HepG2 (cell line): ENCODE measurements around the gene CPNE4. TPM values are rescaled to one million over a fixed set of nuclear protein-coding genes. Genes with fewer than 3 reads are reported as not detected.

Source experiments
- ATAC-seq: fragments of 200-7000 bp; cut with Tn5 transposase; 3 replicates; pipeline ENCODE4 v1.9.1; 2020; ENCODE audit warnings: mild to moderate bottlenecking, moderate library complexity
- BruUV-seq: library from RNA; stranded (reverse); fragments of 400-500 nt; replicated peaks from 2 replicates; lab custom pipeline; 2021; lab: Mats Ljungman, UMichigan
- CTCF ChIA-PET: fragments of 300-600 bp; formaldehyde crosslinking; extraction: SDS; loops from one replicate; lab custom pipeline; 2021; ENCODE audit warnings: low total read pairs, inconsistent platforms, low intra/inter-chr PET ratio; lab: Yijun Ruan, JAX
- POLR2A ChIA-PET: fragments of 350-600 bp; sonication (Branson Sonifier 250); formaldehyde crosslinking; loops from one replicate; lab custom pipeline; 2020; ENCODE audit warnings: antibody characterized with exemption, inconsistent platforms; lab: Yijun Ruan, JAX
- DNase-seq: peaks from one replicate; pipeline ENCODE4 v3.0.0-alpha.2; 2015; ENCODE audit warnings: low spot score
- FAIRE-seq: peaks from 3 replicates; lab custom pipeline; 2011; peaks lifted over from hg19 to GRCh38; lab: Jason Lieb, UNC
- H2AFZ ChIP-seq: one replicate; pipeline ENCODE4 v1.6.1; 2011; ENCODE audit warnings: low read length, inconsistent platforms
- H3K27ac ChIP-seq: fragments of 300-600 bp; 3 replicates; pipeline ENCODE4 v1.8.0; 2011; ENCODE audit warnings: mixed run types, mild to moderate bottlenecking, mixed read lengths, low read length, inconsistent platforms; ENCODE audit not compliant: insufficient read depth; ENCODE audit errors: extremely low read length
- H3K27me3 ChIP-seq, 2 experiments: fragments of 200-600 bp in 1 of 2; 2 replicates in 1 of 2; 3 replicates in 1 of 2; pipeline versions ENCODE4 v1.6.0 to v1.8.0; 2011; ENCODE audit warnings: low read length in 2 of 2, mild to moderate bottlenecking in 2 of 2, moderate library complexity in 2 of 2, inconsistent platforms in 1 of 2; ENCODE audit not compliant: insufficient read depth in 2 of 2, control insufficient read depth in 1 of 2
- H3K36me3 ChIP-seq, 2 experiments: fragments of 200-600 bp in 1 of 2; replicated peaks in 1 of 2; 2 replicates in 1 of 2; 3 replicates in 1 of 2; pipeline versions ENCODE4 v1.5.1 to v1.8.0; 2011; ENCODE audit warnings: low read length in 2 of 2, inconsistent platforms in 1 of 2; ENCODE audit not compliant: insufficient read depth in 2 of 2, control insufficient read depth in 1 of 2
- H3K4me1 ChIP-seq: 2 replicates; pipeline ENCODE4 v1.5.1; 2012; ENCODE audit warnings: low read length, inconsistent platforms; ENCODE audit not compliant: insufficient read depth
- H3K4me2 ChIP-seq: 2 replicates; pipeline ENCODE4 v1.6.0; 2011; ENCODE audit warnings: low read depth, low read length, inconsistent platforms
- H3K4me3 ChIP-seq, 3 experiments: fragments of 200-600 bp in 1 of 3; sonication (generic), shearing (Covaris generic) in 1 of 3; replicated peaks in 1 of 3; 2 replicates each; pipeline ENCODE4 v1.5.1; 2011 to 2016; ENCODE audit warnings: low read length in 3 of 3, inconsistent platforms in 2 of 3, low read depth in 2 of 3, mild to moderate bottlenecking in 2 of 3, control low read depth in 1 of 3, mixed read lengths in 1 of 3; ENCODE audit not compliant: insufficient read depth in 1 of 3
- H3K79me2 ChIP-seq: one replicate; pipeline ENCODE4 v1.6.1; 2011; ENCODE audit warnings: low read length, inconsistent platforms; ENCODE audit not compliant: insufficient read depth
- H3K9ac ChIP-seq: 2 replicates; pipeline ENCODE4 v1.6.0; 2011; ENCODE audit warnings: mild to moderate bottlenecking, low read depth, low read length, inconsistent platforms; ENCODE audit not compliant: insufficient read depth
- H3K9me3 ChIP-seq: 2 replicates; pipeline ENCODE4 v1.5.1; 2012; ENCODE audit warnings: mild to moderate bottlenecking, low read length
- H4K20me1 ChIP-seq: 2 replicates; pipeline ENCODE4 v1.6.0; 2011; ENCODE audit warnings: inconsistent platforms, mild to moderate bottlenecking, low read length, moderate library complexity; ENCODE audit not compliant: insufficient read depth
- ZNF3 ChIP-seq: IDR thresholded peaks from 2 replicates; pipeline ENCODE4 v1.7.0; 2017; ENCODE audit warnings: inconsistent platforms
- WGBS: methylation state at CpG from one replicate; pipeline ENCODE4 v1.1.6; 2017; ENCODE audit warnings: low lambda C conversion rate; 5-methylcytosine and 5-hydroxymethylcytosine counted together
- in situ Hi-C: cut with HindIII; loops from 2 replicates; pipeline ENCODE4 v1.10.0; 2017; ENCODE audit warnings: low pct_unique_long_range_greater_than_20kb; ENCODE audit not compliant: extremely low pct_ligation_motif_present
- intact Hi-C: fragments of 100-400 bp; cut with micrococcal nuclease; formaldehyde crosslinking; loops from one replicate; pipeline ENCODE4 v1.10.0; 2022; ENCODE audit not compliant: unreplicated experiment
- polyA plus RNA-seq, 8 experiments: library from polyadenylated mRNA; depleted of rRNA in 3 of 8; stranded (reverse) in 7 of 8; unstranded in 1 of 8; fragments of >200 nt; fragmentation: Illumina TruSeq in 4 of 8; extraction: Trizol in 4 of 8; gene quantifications; 2 replicates each; pipeline versions ENCODE4 v1.2.1 to v1.2.3, GENCODE V29; 2011 to 2016; ENCODE audit warnings: low read depth in 4 of 8, missing spikeins in 1 of 8, mixed read lengths in 1 of 8; ENCODE audit not compliant: insufficient read depth in 1 of 8
- total RNA-seq, 5 experiments: library from RNA; depleted of rRNA; stranded (reverse); fragments of >200 nt; fragmentation: Illumina TruSeq; extraction: Trizol; gene quantifications; 2 replicates each; pipeline ENCODE4 v1.2.3, GENCODE V29; 2016; ENCODE audit warnings: low read depth in 1 of 5
- TF ChIP-seq, protein P1 (sequence below): sonication (generic); formaldehyde crosslinking; IDR thresholded peaks from 2 replicates; pipeline ENCODE4 v1.4.0; 2020; ENCODE audit warnings: missing genetic modification reagents
- TF ChIP-seq, protein P2 (sequence below): IDR thresholded peaks from 2 replicates; pipeline ENCODE4 v1.6.1; 2016
- TF ChIP-seq, protein P3 (sequence below): sonication (generic); formaldehyde crosslinking; IDR thresholded peaks from 2 replicates; pipeline ENCODE4 v1.4.0; 2020; ENCODE audit warnings: mild to moderate bottlenecking, missing genetic modification reagents
- TF ChIP-seq, protein P4 (sequence below): sonication (generic); formaldehyde crosslinking; IDR thresholded peaks from 2 replicates; pipeline ENCODE4 v1.4.0; 2020; ENCODE audit warnings: missing genetic modification reagents, borderline replicate concordance

Gene CPNE4
- total and polyA plus RNA-seq, 2 of the 13 experiments (the other 11 are each of a cell fraction or from before 2014, with no cell fraction given): not detected

DNA sequence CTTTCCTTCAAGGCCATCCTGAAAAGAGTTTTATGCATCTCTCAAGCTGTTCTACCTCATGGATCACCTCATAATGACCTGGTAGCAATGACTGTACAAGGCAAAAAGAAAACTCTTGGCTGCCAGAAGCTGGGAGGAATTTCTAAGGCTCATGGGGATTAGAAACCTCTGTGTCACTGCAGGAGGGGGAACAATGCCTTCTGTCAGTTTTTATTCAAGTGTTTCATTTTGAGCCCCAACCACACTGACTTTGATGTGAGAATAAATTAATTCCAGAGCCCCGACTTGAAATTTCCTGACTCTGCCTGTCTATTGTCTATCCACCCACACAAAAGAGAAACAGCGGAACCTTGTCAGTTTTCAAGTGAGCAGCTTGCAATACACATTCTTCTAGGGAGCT is 473.3 kb downstream of the CPNE4 start:
- ChIA-PET CTCF (no interaction called here), POLR2A (no interaction called here)
- TF ChIP-seq, protein P1, sequence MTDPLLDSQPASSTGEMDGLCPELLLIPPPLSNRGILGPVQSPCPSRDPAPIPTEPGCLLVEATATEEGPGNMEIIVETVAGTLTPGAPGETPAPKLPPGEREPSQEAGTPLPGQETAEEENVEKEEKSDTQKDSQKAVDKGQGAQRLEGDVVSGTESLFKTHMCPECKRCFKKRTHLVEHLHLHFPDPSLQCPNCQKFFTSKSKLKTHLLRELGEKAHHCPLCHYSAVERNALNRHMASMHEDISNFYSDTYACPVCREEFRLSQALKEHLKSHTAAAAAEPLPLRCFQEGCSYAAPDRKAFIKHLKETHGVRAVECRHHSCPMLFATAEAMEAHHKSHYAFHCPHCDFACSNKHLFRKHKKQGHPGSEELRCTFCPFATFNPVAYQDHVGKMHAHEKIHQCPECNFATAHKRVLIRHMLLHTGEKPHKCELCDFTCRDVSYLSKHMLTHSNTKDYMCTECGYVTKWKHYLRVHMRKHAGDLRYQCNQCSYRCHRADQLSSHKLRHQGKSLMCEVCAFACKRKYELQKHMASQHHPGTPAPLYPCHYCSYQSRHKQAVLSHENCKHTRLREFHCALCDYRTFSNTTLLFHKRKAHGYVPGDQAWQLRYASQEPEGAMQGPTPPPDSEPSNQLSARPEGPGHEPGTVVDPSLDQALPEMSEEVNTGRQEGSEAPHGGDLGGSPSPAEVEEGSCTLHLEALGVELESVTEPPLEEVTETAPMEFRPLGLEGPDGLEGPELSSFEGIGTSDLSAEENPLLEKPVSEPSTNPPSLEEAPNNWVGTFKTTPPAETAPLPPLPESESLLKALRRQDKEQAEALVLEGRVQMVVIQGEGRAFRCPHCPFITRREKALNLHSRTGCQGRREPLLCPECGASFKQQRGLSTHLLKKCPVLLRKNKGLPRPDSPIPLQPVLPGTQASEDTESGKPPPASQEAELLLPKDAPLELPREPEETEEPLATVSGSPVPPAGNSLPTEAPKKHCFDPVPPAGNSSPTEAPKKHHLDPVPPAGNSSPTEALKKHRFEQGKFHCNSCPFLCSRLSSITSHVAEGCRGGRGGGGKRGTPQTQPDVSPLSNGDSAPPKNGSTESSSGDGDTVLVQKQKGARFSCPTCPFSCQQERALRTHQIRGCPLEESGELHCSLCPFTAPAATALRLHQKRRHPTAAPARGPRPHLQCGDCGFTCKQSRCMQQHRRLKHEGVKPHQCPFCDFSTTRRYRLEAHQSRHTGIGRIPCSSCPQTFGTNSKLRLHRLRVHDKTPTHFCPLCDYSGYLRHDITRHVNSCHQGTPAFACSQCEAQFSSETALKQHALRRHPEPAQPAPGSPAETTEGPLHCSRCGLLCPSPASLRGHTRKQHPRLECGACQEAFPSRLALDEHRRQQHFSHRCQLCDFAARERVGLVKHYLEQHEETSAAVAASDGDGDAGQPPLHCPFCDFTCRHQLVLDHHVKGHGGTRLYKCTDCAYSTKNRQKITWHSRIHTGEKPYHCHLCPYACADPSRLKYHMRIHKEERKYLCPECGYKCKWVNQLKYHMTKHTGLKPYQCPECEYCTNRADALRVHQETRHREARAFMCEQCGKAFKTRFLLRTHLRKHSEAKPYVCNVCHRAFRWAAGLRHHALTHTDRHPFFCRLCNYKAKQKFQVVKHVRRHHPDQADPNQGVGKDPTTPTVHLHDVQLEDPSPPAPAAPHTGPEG: no peak
- TF ChIP-seq, protein P2, sequence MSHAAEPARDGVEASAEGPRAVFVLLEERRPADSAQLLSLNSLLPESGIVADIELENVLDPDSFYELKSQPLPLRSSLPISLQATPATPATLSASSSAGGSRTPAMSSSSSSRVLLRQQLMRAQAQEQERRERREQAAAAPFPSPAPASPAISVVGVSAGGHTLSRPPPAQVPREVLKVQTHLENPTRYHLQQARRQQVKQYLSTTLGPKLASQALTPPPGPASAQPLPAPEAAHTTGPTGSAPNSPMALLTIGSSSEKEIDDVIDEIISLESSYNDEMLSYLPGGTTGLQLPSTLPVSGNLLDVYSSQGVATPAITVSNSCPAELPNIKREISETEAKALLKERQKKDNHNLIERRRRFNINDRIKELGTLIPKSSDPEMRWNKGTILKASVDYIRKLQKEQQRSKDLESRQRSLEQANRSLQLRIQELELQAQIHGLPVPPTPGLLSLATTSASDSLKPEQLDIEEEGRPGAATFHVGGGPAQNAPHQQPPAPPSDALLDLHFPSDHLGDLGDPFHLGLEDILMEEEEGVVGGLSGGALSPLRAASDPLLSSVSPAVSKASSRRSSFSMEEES (CRISPR knock-in tag): no peak
- TF ChIP-seq, protein P3, sequence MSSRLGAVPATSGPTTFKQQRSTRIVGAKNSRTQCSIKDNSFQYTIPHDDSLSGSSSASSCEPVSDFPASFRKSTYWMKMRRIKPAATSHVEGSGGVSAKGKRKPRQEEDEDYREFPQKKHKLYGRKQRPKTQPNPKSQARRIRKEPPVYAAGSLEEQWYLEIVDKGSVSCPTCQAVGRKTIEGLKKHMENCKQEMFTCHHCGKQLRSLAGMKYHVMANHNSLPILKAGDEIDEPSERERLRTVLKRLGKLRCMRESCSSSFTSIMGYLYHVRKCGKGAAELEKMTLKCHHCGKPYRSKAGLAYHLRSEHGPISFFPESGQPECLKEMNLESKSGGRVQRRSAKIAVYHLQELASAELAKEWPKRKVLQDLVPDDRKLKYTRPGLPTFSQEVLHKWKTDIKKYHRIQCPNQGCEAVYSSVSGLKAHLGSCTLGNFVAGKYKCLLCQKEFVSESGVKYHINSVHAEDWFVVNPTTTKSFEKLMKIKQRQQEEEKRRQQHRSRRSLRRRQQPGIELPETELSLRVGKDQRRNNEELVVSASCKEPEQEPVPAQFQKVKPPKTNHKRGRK: no peak
- TF ChIP-seq, protein P4, sequence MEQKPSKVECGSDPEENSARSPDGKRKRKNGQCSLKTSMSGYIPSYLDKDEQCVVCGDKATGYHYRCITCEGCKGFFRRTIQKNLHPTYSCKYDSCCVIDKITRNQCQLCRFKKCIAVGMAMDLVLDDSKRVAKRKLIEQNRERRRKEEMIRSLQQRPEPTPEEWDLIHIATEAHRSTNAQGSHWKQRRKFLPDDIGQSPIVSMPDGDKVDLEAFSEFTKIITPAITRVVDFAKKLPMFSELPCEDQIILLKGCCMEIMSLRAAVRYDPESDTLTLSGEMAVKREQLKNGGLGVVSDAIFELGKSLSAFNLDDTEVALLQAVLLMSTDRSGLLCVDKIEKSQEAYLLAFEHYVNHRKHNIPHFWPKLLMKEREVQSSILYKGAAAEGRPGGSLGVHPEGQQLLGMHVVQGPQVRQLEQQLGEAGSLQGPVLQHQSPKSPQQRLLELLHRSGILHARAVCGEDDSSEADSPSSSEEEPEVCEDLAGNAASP (CRISPR knock-in tag): no peak
- no peak for TF ChIP-seq ZNF3 (CRISPR knock-in tag)
- 0 out of 5 replicates have a peak, but pooled peaks cover 0 to 3% of the 10 kb centered on the region in 2 experiments for H3K27me3 ChIP-seq
- no TSS peak for BruUV-seq
- no peak overlapping the region for H3K4me2 ChIP-seq
- no peaks in the 10 kb centered on the region for H4K20me1 ChIP-seq
- no peak overlapping the region for H3K4me3 ChIP-seq
- no peak overlapping the region for H3K27ac ChIP-seq
- ATAC-seq (no peak), DNase-seq (no peak), FAIRE-seq (no peak)
- H3K36me3 ChIP-seq: no peaks in the 10 kb centered on the region
- H3K79me2 ChIP-seq: no peaks in the 10 kb centered on the region
- no peaks in the 10 kb centered on the region for H3K9me3 ChIP-seq
- intact Hi-C loops (no loop called here), in situ Hi-C loops (no loop called here)
- no peak overlapping the region for H3K9ac ChIP-seq
- H2AFZ ChIP-seq: no peak overlapping the region
- 29% methylated on average over 2 of the region's 2 CpGs for WGBS
- no peaks in the 10 kb centered on the region for H3K4me1 ChIP-seq
